CD14-positive monocyte (primary cell): ENCODE results near the gene CHN2. TPM values are rescaled to one million over a fixed set of nuclear protein-coding genes. Genes with fewer than 3 reads are reported as not detected.
A peak's percentile ranks its signal among the peaks of the same experiment; 100 is the strongest.

Experiments used
- DNase-seq, 3 donors: peaks; one replicate each; pipeline ENCODE4 v3.0.0-alpha.2; 2011 to 2022
- H2AFZ ChIP-seq: 2 replicates; pipeline ENCODE4 v1.6.0; 2012; ENCODE audit warnings: mild to moderate bottlenecking, low read depth, low read length, inconsistent platforms; ENCODE audit not compliant: insufficient read depth, poor library complexity, severe bottlenecking
- H3K27ac ChIP-seq, 2 donors: 1 replicate in 1 of 2; 2 replicates in 1 of 2; pipeline ENCODE4 v1.5.1; 2012 to 2013; ENCODE audit warnings: low read length in 2 of 2, control low read depth in 1 of 2, inconsistent platforms in 1 of 2, low read depth in 1 of 2, mild to moderate bottlenecking in 1 of 2
- H3K27me3 ChIP-seq, 2 donors: one replicate each; pipeline versions ENCODE4 v1.6.0 to v1.6.1; 2011 to 2013; ENCODE audit warnings: low read length in 2 of 2; ENCODE audit not compliant: control insufficient read depth in 2 of 2, insufficient read depth in 2 of 2
- H3K36me3 ChIP-seq, 2 donors: replicated peaks in 1 of 2; 1 replicate in 1 of 2; 2 replicates in 1 of 2; pipeline versions ENCODE4 v1.5.1 to v1.6.1; 2012 to 2013; ENCODE audit warnings: low read length in 2 of 2, control low read depth in 1 of 2, inconsistent platforms in 1 of 2, mild to moderate bottlenecking in 1 of 2; ENCODE audit not compliant: insufficient read depth in 2 of 2, control insufficient read depth in 1 of 2
- H3K4me1 ChIP-seq, 2 donors: 1 replicate in 1 of 2; 2 replicates in 1 of 2; pipeline versions ENCODE4 v1.5.1 to v1.6.1; 2012 to 2013; ENCODE audit warnings: low read length in 2 of 2, control low read depth in 1 of 2, inconsistent platforms in 1 of 2, mild to moderate bottlenecking in 1 of 2, moderate library complexity in 1 of 2; ENCODE audit not compliant: insufficient read depth in 2 of 2, control insufficient read depth in 1 of 2
- H3K4me2 ChIP-seq: replicated peaks from 2 replicates; pipeline ENCODE3; 2012; ENCODE audit warnings: low read length, moderate library complexity, mild to moderate bottlenecking; ENCODE audit not compliant: poor library complexity, severe bottlenecking; ENCODE audit errors: extremely low read depth
- H3K4me3 ChIP-seq, 3 experiments: fragments of 200-600 bp in 1 of 3; sonication (generic) in 1 of 3; replicated peaks in 1 of 3; 1 replicate in 2 of 3; 2 replicates in 1 of 3; pipeline ENCODE4 v1.5.1; 2011 to 2013; ENCODE audit warnings: low read length in 3 of 3, mild to moderate bottlenecking in 3 of 3, control low read depth in 2 of 3, low read depth in 2 of 3, inconsistent platforms in 1 of 3, moderate library complexity in 1 of 3
- H3K79me2 ChIP-seq: 2 replicates; pipeline ENCODE4 v1.6.0; 2012; ENCODE audit warnings: mild to moderate bottlenecking, control low read depth, inconsistent platforms, low read length, moderate library complexity; ENCODE audit not compliant: insufficient read depth
- H3K9ac ChIP-seq: 2 replicates; pipeline ENCODE4 v1.6.0; 2017; ENCODE audit warnings: low read length, mild to moderate bottlenecking; ENCODE audit not compliant: insufficient read depth, poor library complexity, severe bottlenecking
- H3K9me3 ChIP-seq, 2 donors: replicated peaks in 1 of 2; 1 replicate in 1 of 2; 2 replicates in 1 of 2; pipeline versions ENCODE4 v1.5.1 to v1.6.1; 2012 to 2013; ENCODE audit warnings: low read length in 2 of 2, control low read depth in 1 of 2; ENCODE audit not compliant: control insufficient read depth in 1 of 2, insufficient read depth in 1 of 2
- H4K20me1 ChIP-seq: 2 replicates; pipeline ENCODE4 v1.6.0; 2012; ENCODE audit warnings: mild to moderate bottlenecking, low read length, control low read depth, moderate library complexity; ENCODE audit not compliant: insufficient read depth
- H3K27ac Mint-ChIP-seq, 7 donors: one replicate each; pipeline ENCODE4 v1.8.0; 2020; ENCODE audit warnings: mild to moderate bottlenecking in 7 of 7, mixed read lengths in 7 of 7, moderate library complexity in 6 of 7, inconsistent platforms in 2 of 7
- H3K27me3 Mint-ChIP-seq, 3 donors: one replicate each; pipeline ENCODE4 v1.8.0; 2021 to 2022; ENCODE audit warnings: low read depth in 3 of 3, mild to moderate bottlenecking in 3 of 3, mixed read lengths in 3 of 3, moderate library complexity in 3 of 3, inconsistent platforms in 1 of 3
- H3K36me3 Mint-ChIP-seq, 2 donors: one replicate each; pipeline ENCODE4 v1.8.0; 2020; ENCODE audit warnings: mixed read lengths in 2 of 2, inconsistent platforms in 1 of 2, mild to moderate bottlenecking in 1 of 2
- H3K4me1 Mint-ChIP-seq: one replicate; pipeline ENCODE4 v1.8.0; 2020; ENCODE audit warnings: mild to moderate bottlenecking, mixed read lengths
- H3K4me3 Mint-ChIP-seq, 2 donors: one replicate each; pipeline ENCODE4 v1.8.0; 2020; ENCODE audit warnings: mild to moderate bottlenecking in 2 of 2, mixed read lengths in 2 of 2, moderate library complexity in 1 of 2
- H3K9me3 Mint-ChIP-seq, 7 donors: one replicate each; pipeline ENCODE4 v1.8.0; 2020 to 2022; ENCODE audit warnings: mixed read lengths in 7 of 7, mild to moderate bottlenecking in 6 of 7, moderate library complexity in 6 of 7, inconsistent platforms in 2 of 7
- CTCF ChIP-seq: fragments of 200-600 bp; IDR thresholded peaks from one replicate; pipeline ENCODE4 v1.8.0; 2022; ENCODE audit warnings: antibody characterized with exemption, mild to moderate bottlenecking
- WGBS: methylation state at CpG from one replicate; pipeline ENCODE4 v1.1.5; 2013; ENCODE audit warnings: missing lambda C conversion rate; ENCODE audit not compliant: insufficient coverage; 5-methylcytosine and 5-hydroxymethylcytosine counted together
- intact Hi-C, 2 donors: fragments of 100-400 bp; cut with micrococcal nuclease; formaldehyde crosslinking; loops; one replicate each; pipeline versions ENCODE4 v1.15.0 to v1.15.1; 2023
- polyA plus RNA-seq, 3 donors: library from polyadenylated mRNA; depleted of rRNA in 1 of 3; unstranded in 2 of 3; stranded (reverse) in 1 of 3; fragments of 300-500 nt in 2 of 3; fragments of >200 nt in 1 of 3; fragmentation: Illumina TruSeq in 2 of 3; gene quantifications; 1 replicate in 2 of 3; 2 replicates in 1 of 3; pipeline ENCODE4 v1.2.3, GENCODE V29; 2012 to 2021

Gene CHN2
- polyA plus RNA-seq, 3 donors, result 26.6 to 66.5 (median 44.8) TPM

- WGBS, result no CpG with 5 or more reads among the region's 2 CpGs
- peaks cover 37 to 50% of the 10 kb centered on the region in 2 donors for H3K36me3 ChIP-seq
- H2AFZ ChIP-seq, result no peak overlapping the region
- no peak overlapping the region for H3K4me3 ChIP-seq
- no peak overlapping the region for H3K4me2 ChIP-seq
- H3K4me3 Mint-ChIP-seq, result no peak overlapping the region
- peaks cover 3% of the 10 kb centered on the region for H3K4me1 Mint-ChIP-seq
- H3K27me3 ChIP-seq, result no peaks in the 10 kb centered on the region
- H3K9ac ChIP-seq, result no peak overlapping the region
- DNase-seq, result no peak
- H4K20me1 ChIP-seq, result peaks cover 7% of the 10 kb centered on the region
- no peaks in the 10 kb centered on the region for H3K4me1 ChIP-seq
- no peak overlapping the region for H3K27ac ChIP-seq
- H3K9me3 Mint-ChIP-seq, result no peaks in the 10 kb centered on the region
- H3K27me3 Mint-ChIP-seq, result peaks cover 1 to 2% (median 2%) of the 10 kb centered on the region in 3 donors
- H3K9me3 ChIP-seq, result no peaks in the 10 kb centered on the region
- peaks cover 44 to 59% of the 10 kb centered on the region in 2 donors for H3K36me3 Mint-ChIP-seq
- TF ChIP-seq CTCF, result no peak
- H3K79me2 ChIP-seq, result no peaks in the 10 kb centered on the region
- peak overlapping the region in 2 of 7 donors; percentile 48 to 60 for H3K27ac Mint-ChIP-seq
- intact Hi-C loops, result no loop called here
Measured at GRCh38 chr7:29397398-29397797, 202.8 kb downstream of the CHN2 start.

GRCh38 chr7:29398011-29398410, 203.4 kb downstream of the CHN2 start:
- no peak for TF ChIP-seq CTCF
- H3K4me1 Mint-ChIP-seq, result peaks cover 3% of the 10 kb centered on the region
- H3K27ac Mint-ChIP-seq, result peak overlapping the region in 1 of 7 donors; percentile 3
- H3K27me3 Mint-ChIP-seq, result peaks cover 1 to 2% (median 2%) of the 10 kb centered on the region in 3 donors
- peaks cover 40 to 56% of the 10 kb centered on the region in 2 donors for H3K36me3 ChIP-seq
- no peak overlapping the region for H3K9ac ChIP-seq
- no peak overlapping the region for H3K27ac ChIP-seq
- peaks cover 7% of the 10 kb centered on the region for H4K20me1 ChIP-seq
- no peak overlapping the region for H3K4me2 ChIP-seq
- H3K27me3 ChIP-seq, result no peaks in the 10 kb centered on the region
- no peaks in the 10 kb centered on the region for H3K79me2 ChIP-seq
- peaks cover 45 to 61% of the 10 kb centered on the region in 2 donors for H3K36me3 Mint-ChIP-seq
- no peak overlapping the region for H2AFZ ChIP-seq
- H3K4me3 Mint-ChIP-seq, result no peak overlapping the region
- DNase-seq, result no peak
- intact Hi-C loops, result no loop called here
- H3K4me1 ChIP-seq, result no peaks in the 10 kb centered on the region
- no peak overlapping the region for H3K4me3 ChIP-seq
- no peaks in the 10 kb centered on the region for H3K9me3 ChIP-seq
- WGBS, result 100% methylated on average over 2 of the region's 4 CpGs
- no peaks in the 10 kb centered on the region for H3K9me3 Mint-ChIP-seq
